ENCODE results near the gene NARS2. TPM values are rescaled to one million over a fixed set of nuclear protein-coding genes. Genes with fewer than 3 reads are reported as not detected.
"Not testable (repeated sequence)": the region's sequence is repeated elsewhere in the genome, so short reads cannot be mapped to it uniquely, and the experiment has no call there.

Gene NARS2
- total RNA-seq, 1 donor from 2014 or later, result 28.2 TPM

DNA sequence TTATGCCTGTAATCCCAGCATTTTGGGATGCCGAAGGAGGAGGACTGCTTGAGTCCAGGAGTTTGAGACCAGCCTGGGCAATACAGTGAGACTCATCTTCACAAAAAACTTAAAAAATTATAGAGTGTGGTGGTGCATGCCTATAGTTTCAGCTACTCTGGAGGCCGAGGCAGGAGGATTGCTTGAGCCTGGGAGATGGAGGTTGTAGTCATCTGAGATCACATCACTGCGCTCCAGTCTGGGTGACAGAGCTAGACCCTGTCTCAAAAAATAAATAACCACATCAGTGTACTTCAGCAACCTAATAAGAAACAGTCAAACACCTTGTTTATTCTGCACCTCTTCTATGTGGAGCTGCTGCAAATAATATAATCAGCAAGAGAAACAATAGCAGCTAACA lies 1.4 kb downstream of the NARS2 start:
- peaks cover 35% of the 10 kb centered on the region for H3K4me1 Mint-ChIP-seq

DNA sequence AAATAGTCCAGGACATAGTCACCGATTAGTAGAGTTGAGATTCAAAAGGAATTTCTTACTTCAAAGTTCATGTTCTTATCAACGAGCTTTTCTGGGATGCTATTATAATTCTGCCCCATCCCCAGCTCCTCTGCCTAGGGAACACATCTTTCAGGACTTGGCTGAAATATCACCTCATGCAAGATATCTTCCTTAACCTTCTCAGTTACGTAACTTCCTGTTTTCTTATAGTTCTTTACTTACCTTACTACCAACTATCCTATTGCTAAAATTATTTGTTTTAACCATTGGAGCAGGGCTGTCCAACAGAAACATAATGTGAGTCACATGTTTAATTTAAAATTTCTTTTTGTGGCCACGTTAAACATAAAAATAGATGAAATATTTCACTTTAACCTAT lies 2.3 kb downstream of the NARS2 start:
- no peaks in the 10 kb centered on the region for H3K27me3 Mint-ChIP-seq (ENCODE audit: low read depth)
- TF ChIP-seq, protein P1, sequence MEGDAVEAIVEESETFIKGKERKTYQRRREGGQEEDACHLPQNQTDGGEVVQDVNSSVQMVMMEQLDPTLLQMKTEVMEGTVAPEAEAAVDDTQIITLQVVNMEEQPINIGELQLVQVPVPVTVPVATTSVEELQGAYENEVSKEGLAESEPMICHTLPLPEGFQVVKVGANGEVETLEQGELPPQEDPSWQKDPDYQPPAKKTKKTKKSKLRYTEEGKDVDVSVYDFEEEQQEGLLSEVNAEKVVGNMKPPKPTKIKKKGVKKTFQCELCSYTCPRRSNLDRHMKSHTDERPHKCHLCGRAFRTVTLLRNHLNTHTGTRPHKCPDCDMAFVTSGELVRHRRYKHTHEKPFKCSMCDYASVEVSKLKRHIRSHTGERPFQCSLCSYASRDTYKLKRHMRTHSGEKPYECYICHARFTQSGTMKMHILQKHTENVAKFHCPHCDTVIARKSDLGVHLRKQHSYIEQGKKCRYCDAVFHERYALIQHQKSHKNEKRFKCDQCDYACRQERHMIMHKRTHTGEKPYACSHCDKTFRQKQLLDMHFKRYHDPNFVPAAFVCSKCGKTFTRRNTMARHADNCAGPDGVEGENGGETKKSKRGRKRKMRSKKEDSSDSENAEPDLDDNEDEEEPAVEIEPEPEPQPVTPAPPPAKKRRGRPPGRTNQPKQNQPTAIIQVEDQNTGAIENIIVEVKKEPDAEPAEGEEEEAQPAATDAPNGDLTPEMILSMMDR (conservative IDR thresholded peaks at IDR 0.05), result no peak
- H3K27ac Mint-ChIP-seq (ENCODE audit: unreplicated experiment), result no peak overlapping the region
- H3K9me3 Mint-ChIP-seq, result no peaks in the 10 kb centered on the region
- peaks cover 35% of the 10 kb centered on the region for H3K4me1 Mint-ChIP-seq
- peaks cover 5% of the 10 kb centered on the region for H3K36me3 Mint-ChIP-seq (ENCODE audit: low read depth)
- H3K4me3 Mint-ChIP-seq, result peak overlapping the region; percentile 64
- no peak for DNase-seq (ENCODE audit: low read depth, low spot score)

More for the DNA sequence above, 1.4 kb downstream of the NARS2 start:
- Mint-ChIP-seq H3K4me3 (peak overlapping the region; percentile 99), H3K27me3 (ENCODE audit: low read depth) (no peaks in the 10 kb centered on the region), H3K9me3 (no peaks in the 10 kb centered on the region), H3K36me3 (ENCODE audit: low read depth) (peaks cover 5% of the 10 kb centered on the region), H3K27ac (ENCODE audit: unreplicated experiment) (no peak overlapping the region)
- TF ChIP-seq, protein P1 (conservative IDR thresholded peaks at IDR 0.05), result no peak
- no peak for DNase-seq (ENCODE audit: low read depth, low spot score)

DNA sequence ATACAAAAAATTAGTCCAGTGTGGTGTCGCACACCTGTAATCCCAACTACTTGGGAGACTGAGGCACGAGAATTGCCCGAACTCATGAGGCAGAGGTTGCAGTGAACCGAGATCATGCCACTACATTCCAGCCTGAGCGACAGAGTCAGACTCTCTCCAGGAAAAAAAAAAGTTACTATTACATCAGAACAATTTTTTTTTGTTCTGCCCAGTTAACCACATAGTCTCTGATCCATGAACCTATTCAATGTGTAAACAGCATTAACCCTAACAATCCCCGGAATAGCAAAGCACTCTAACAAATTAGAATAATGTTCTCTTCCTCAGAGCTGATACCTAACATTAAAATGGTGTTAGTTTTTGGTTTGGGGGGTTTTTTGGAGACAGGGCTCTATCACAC lies 4.6 kb downstream of the NARS2 start:
- Mint-ChIP-seq H3K36me3 (ENCODE audit: low read depth) (peaks cover 5% of the 10 kb centered on the region), H3K9me3 (no peaks in the 10 kb centered on the region), H3K27me3 (ENCODE audit: low read depth) (no peaks in the 10 kb centered on the region), H3K4me1 (peaks cover 29% of the 10 kb centered on the region), H3K27ac (ENCODE audit: unreplicated experiment) (no peak overlapping the region), H3K4me3 (peak overlapping the region; percentile 75)
- DNase-seq (ENCODE audit: low read depth, low spot score), result no peak
- TF ChIP-seq, protein P1 (conservative IDR thresholded peaks at IDR 0.05), result no peak

DNA sequence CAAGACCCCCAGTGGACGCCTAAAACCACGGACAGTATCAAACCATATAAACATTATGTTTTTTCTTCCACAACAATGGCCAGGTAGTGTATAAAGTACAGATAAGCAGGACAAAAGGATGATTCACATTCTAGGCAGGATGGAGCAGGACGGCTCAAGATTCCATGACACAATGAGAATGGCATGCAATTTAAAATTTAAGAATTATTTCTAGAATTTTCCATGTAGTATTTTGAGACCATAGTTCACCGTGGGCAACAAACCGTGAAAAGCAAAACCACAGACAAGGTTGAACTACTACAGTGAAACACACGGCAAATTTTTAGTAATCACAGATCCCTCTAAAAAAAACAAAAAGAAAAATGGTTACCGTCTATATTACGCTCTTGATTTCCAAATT lies 7.5 kb downstream of the NARS2 start:
- DNase-seq (ENCODE audit: low read depth, low spot score), result no peak
- peaks cover 12% of the 10 kb centered on the region for H3K4me1 Mint-ChIP-seq
- no peak overlapping the region for H3K27ac Mint-ChIP-seq (ENCODE audit: unreplicated experiment)
- H3K27me3 Mint-ChIP-seq (ENCODE audit: low read depth), result no peaks in the 10 kb centered on the region
- no peak overlapping the region for H3K4me3 Mint-ChIP-seq
- TF ChIP-seq, protein P1 (conservative IDR thresholded peaks at IDR 0.05), result no peak
- no peaks in the 10 kb centered on the region for H3K9me3 Mint-ChIP-seq
- peaks cover 5% of the 10 kb centered on the region for H3K36me3 Mint-ChIP-seq (ENCODE audit: low read depth)

DNA sequence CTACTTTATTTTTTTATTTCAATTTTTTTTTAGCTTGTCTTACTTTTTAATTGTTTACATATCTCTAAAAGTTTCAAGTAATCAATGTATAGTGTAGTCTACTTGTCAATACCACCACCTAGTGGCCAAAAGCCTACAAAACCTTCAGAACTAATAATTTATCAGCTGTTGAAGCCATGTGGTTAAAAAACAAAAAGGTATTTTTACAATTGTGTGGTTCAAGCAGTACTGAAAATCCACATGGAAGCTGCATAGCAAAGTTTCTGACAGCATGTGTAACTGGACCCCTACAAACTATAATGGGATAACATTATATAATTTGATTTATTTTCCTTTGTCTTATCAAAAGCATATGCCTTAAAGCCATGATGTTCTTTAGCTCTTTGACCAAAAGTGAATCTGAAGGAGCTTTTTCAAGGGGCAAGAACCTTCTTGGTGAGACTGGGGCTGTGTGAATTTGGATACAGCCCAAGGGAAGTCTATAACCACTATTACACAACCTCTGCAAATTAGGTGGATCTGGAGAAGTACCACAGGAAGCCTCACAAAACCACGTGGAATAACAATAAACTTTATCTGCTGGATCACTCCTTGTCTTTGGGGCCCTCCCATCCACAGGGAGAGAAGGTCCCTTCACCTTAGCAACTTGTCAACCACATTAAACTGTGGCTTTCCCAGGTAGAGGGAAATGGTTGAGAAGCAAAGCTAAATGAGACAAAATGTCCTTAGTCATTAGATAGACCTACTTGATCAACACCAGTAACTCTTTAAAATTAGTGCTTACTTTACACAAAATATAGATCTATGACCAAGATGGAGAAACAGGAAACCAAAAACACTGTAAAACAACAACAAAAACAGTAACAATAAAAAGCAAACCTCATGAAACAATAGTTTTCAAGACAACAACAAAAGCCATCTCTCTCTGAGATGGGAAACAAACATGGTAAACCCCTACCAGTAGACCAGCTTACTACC lies 9.9 kb downstream of the NARS2 start:
- Mint-ChIP-seq H3K9me3 (no peaks in the 10 kb centered on the region), H3K27ac (ENCODE audit: unreplicated experiment) (peak overlapping the region; percentile 21), H3K36me3 (ENCODE audit: low read depth) (peaks cover 2% of the 10 kb centered on the region), H3K27me3 (ENCODE audit: low read depth) (no peaks in the 10 kb centered on the region), H3K4me1 (peaks cover 30% of the 10 kb centered on the region), H3K4me3 (peak overlapping the region; percentile 52)
- DNase-seq (ENCODE audit: low read depth, low spot score), result peak; percentile 54
- TF ChIP-seq, protein P1 (conservative IDR thresholded peaks at IDR 0.05), result peak; percentile 88

DNA sequence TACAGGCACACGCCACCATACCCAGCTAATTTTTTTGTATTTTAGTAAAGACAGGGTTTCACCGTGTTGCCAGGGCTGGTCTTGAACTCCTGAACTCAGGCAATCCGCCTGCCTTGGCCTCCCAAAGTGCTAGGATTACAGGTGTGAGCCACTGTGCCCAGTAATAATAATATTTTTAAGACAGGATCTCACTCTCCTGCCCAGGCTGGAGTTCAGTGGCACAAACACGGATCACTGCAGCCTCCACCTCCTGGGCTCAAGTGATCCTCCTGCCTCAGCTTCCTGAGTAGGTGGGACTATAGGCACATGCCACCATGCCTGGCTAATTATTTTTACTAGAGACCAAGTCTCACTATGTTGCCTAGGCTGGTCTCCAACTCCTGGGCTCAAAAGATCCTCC lies 10.6 kb downstream of the NARS2 start:
- not testable (repeated sequence) for DNase-seq (ENCODE audit: low read depth, low spot score); H3K27me3 Mint-ChIP-seq (ENCODE audit: low read depth); H3K36me3 Mint-ChIP-seq (ENCODE audit: low read depth); H3K27ac Mint-ChIP-seq (ENCODE audit: unreplicated experiment); H3K9me3 Mint-ChIP-seq
- peak overlapping the region; percentile 52 for H3K4me3 Mint-ChIP-seq
- peaks cover 36% of the 10 kb centered on the region for H3K4me1 Mint-ChIP-seq

DNA sequence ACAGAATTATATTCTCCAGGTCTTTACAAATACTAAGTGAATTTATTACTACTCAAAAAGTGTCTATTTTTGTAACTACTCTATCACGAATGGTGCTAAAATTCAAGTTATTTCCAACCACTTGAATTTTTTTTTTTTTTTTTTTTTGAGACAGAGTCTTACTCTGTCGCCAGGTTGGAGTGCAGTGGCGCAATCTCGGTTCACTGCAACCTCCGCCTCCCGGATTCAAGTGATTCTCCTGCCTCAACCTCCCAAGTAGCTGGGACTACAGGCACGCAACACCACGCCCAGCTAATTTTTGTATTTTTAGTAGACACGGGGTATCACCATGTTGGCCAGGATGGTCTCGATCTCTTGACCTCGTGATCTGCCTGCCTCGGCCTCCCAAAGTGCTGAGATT lies 11.6 kb downstream of the NARS2 start:
- DNase-seq (ENCODE audit: low read depth, low spot score); H3K27ac Mint-ChIP-seq (ENCODE audit: unreplicated experiment); H3K4me3 Mint-ChIP-seq; H3K9me3 Mint-ChIP-seq; H3K36me3 Mint-ChIP-seq (ENCODE audit: low read depth); H3K27me3 Mint-ChIP-seq (ENCODE audit: low read depth): not testable (repeated sequence)
- H3K4me1 Mint-ChIP-seq, result peaks cover 39% of the 10 kb centered on the region
